GM12801 (cell line): ENCODE results near the gene STK32A.

ENCODE experiments used
- TF ChIP-seq, protein P1 (sequence below): IDR thresholded peaks from one replicate; pipeline ENCODE4 v1.5.1; 2011; ENCODE audit warnings: control low read depth; ENCODE audit not compliant: insufficient read length; ENCODE audit errors: extremely low read depth

Gene STK32A

DNA sequence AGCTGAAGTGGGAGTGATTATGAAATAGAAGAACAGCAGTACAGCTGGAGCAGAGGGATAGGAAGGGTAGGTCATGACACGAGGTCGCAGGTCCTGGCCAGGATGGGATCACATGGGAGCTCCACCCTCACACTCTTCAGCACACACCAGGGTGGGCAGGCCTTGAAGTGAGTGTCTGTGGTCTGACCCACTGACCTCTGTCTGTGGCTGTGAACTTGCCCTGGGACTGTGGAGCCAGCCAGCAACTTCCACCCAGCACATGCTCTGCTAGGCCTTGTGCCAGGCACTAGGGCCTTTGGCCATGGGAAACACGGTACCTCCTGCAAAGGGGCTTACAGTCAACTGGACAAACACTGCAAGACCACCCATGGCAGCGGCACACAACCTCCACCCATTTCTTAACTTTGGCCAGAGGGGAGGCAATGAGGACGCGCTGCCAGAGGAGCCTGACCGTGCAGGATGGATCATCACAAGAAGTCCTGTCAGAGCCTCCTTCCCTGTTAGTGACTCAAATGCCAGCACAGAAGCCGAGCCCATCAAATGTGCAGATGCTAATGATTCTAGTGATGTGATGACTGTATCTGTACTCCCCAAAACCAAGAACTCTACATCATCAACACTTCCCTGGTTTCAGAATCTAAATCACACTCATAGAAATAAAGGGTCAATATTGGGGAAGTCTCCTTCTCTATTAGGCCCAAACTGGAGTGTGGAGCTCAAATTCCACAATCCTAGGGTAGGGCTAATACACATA is 161.4 kb downstream of the STK32A start:
- TF ChIP-seq, protein P1, sequence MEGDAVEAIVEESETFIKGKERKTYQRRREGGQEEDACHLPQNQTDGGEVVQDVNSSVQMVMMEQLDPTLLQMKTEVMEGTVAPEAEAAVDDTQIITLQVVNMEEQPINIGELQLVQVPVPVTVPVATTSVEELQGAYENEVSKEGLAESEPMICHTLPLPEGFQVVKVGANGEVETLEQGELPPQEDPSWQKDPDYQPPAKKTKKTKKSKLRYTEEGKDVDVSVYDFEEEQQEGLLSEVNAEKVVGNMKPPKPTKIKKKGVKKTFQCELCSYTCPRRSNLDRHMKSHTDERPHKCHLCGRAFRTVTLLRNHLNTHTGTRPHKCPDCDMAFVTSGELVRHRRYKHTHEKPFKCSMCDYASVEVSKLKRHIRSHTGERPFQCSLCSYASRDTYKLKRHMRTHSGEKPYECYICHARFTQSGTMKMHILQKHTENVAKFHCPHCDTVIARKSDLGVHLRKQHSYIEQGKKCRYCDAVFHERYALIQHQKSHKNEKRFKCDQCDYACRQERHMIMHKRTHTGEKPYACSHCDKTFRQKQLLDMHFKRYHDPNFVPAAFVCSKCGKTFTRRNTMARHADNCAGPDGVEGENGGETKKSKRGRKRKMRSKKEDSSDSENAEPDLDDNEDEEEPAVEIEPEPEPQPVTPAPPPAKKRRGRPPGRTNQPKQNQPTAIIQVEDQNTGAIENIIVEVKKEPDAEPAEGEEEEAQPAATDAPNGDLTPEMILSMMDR: no peak

DNA sequence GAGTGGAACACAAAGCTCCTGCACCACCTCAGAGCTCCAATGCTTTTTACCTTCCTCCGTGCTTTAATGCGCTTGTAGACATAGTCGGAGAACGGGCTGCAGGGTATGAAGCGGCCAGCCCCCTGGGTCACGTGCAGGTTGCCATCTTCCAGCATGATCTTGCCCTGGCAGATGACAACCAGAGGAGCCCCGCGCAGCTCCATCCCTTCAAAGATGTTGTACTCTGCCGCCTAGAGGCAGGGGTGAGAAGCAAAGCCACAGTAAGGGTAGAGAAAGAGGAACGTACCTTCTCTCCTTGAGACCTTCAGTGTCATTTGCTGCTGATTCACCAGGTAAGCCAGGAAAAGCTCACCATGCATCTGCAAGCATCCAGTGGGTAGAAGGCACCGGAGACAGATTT is 162.8 kb downstream of the STK32A start:
- TF ChIP-seq, protein P1: no peak

DNA sequence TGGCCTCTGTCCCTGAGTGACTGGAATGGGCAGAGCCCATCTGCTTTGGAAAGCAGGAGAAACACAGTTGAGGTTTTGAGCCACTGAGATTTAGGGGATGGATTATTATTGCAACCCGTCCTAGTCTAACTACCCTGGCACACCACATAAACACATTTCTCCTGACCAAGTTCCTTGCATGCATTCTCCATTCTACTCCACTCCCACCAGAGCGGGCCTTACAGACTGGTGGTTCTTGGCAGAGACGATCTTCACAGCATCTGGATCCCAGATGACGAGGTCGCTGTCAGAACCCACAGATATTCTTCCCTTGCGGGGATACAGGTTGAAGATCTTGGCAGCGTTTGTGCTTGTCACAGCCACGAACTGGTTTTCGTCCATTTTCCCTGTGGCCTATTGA is 164.0 kb downstream of the STK32A start:
- TF ChIP-seq, protein P1: no peak

DNA sequence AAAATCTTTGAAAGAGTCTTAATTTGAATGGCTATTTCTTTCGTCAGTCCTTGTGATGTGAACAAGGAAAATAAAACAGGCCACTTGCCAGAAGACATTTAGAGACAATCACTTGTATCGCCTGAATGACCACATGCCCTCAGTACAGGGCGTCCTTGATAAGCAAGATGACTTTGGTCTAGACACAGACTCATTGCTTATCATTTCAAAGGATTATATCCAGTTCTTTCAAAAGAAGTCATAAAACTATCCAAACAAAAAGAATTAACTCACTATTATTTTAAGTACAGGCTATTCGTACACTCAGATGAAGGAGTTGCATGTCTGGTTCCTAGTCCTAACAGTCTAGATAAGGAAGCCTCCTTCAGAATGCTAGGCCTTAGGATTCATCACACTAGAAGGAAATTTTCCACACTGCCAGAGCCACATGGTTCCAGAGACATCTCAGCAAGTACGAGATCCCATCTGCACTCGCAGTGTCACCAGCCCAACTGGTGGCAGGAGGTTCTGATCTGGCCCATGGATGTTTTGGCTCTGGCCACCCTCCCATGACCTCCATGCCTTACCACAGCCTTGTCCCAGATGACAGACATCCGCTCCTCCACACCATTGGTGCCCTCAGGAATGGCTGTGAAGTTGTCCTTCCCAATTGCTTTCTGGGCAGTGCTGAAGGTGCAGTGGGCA is 165.4 kb downstream of the STK32A start:
- TF ChIP-seq, protein P1: no peak

DNA sequence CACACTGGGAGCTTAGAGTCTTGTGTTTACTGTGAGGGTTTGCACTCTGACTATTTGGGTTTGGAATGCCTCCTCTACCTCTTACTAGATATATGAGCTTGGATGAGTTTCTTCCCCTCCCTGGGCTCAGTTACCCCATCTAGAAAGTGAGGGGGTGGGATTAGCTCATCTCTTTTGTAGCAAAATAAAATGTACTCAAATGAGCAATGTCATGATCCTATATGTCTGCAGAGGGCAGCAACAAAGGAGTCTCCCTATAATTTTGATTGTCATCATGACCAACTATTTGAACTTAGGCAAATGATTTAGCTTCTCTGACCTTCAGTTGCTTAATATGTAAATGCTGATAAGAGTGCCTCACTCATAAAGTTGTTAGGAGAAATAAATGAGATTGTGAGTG is 166.1 kb downstream of the STK32A start:
- TF ChIP-seq, protein P1: no peak

DNA sequence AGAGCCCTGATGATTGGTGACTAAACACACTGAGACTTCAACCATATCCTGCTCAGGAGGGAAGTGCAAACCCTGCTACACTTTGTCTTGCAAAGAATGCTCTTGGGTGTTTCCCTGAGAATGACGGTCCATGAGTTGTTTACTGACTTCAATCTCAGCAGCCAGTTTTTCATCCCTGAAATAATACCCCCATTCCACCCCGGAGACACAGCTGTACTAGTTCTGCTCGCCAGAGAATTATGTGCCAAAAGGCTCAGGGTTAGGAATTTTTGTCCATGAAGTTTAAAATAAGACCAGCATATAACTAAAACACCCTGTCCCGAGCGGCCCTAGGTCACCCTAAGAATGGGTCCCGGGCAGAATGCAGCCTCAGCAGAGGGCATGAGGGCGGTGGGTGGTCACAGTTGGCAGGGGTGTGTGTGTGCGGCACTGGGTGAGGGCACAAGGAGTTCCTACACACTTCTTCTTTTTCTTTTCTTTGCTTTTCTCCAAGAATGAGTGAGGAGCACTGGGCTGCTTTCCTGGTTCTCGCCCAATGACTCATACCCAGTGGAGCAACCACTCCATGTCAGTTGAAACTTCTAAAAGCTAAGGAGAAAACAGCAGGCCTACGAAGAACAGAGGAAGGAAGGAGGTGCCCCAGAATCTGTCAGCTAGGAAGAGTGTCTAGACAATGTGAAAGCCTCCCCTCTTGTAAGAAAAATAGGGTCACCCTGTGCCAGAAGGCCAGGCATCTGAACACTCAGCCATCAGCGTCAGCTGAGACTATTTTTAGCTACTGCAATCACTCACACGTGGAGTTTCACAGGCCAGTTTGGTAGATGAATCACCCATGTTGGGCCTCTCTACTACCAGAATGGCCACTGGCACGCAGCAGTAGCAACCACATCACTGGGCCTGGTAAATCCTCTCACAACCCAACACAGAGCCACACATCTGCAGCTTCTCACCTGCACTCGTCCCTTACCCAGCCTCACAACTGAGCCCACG is 169.1 kb downstream of the STK32A start:
- TF ChIP-seq, protein P1: no peak

DNA sequence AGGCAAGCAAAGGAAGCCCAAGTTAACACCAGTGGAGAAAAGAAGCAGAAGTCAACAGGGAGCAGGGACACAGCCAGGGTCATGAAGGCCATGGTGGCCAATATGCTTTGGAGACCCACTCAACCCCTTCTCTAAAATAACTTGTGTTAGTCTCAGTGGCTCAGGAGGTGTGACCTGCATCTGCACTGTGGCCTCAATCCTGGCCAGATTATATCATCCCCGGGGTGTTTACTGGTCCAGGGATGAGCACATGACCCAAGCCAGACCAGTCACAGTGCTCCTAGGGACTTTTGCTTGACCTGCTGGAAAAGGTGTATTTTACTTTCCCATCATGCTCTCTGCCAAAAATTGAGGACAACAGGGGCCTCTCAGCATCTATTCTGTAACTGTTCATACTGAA is 169.9 kb downstream of the STK32A start:
- TF ChIP-seq, protein P1: no peak
